Nephron (organoid): ENCODE data around the gene SMPD3.

Source experiments
- H3K27ac Mint-ChIP-seq, 3 experiments: 2 replicates each; pipeline ENCODE4 v1.8.0; 2020; ENCODE audit warnings: mixed read lengths in 3 of 3, mild to moderate bottlenecking in 2 of 3, moderate library complexity in 1 of 3
- H3K27me3 Mint-ChIP-seq: 2 replicates; pipeline ENCODE4 v1.8.0; 2021; ENCODE audit warnings: low read depth, mild to moderate bottlenecking, moderate library complexity, mixed read lengths
- H3K36me3 Mint-ChIP-seq: 2 replicates; pipeline ENCODE4 v1.8.0; 2020; ENCODE audit warnings: low read depth, mixed read lengths
- H3K4me1 Mint-ChIP-seq: 2 replicates; pipeline ENCODE4 v1.8.0; 2020; ENCODE audit warnings: mixed read lengths
- H3K4me3 Mint-ChIP-seq, 3 experiments: 2 replicates each; pipeline ENCODE4 v1.8.0; 2020; ENCODE audit warnings: mild to moderate bottlenecking in 3 of 3, mixed read lengths in 3 of 3, moderate library complexity in 2 of 3
- H3K9me3 Mint-ChIP-seq: 2 replicates; pipeline ENCODE4 v1.8.0; 2020; ENCODE audit warnings: mixed read lengths
- TF ChIP-seq, protein P1 (sequence below), 3 experiments: fragments of 200-600 bp; sonication (generic); IDR thresholded peaks; one replicate each; pipeline ENCODE4 v1.5.0; 2021; ENCODE audit warnings: antibody characterized with exemption in 3 of 3; ENCODE audit not compliant: unreplicated experiment in 3 of 3

Gene SMPD3

DNA sequence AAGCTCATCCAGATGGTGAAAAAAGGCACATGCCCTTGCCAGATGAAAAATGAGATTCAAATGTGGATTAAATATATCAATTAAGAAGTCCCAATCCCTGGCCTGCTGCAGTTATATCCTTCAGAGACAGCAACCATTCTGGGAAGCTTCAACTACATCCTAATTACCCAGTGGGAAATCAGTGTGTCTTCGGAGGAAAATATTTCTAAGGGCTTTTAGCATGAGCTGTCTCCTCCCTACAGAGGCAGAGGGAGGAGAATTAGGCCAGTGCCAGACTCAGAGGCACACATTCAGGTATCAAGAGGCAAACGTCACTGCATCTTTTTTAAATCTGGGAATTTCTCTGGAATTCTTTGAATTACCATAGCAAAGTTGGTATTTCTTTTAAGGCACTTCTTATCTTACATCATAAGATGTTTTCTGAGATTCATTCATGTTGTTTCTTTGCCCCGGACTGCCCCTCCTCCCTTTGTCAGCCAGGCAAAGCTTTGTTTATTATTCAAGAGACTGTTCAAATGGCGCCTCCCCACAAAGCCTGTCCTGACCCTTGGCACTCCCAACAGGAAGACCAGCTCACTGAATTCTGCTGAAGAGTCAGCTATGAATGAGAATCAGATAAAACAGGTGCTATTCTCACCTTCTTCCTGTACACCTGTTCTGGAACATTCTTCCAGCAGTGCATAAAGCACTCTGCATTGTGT is 38.3 kb upstream of the SMPD3 start:
- peak overlapping the region in 2 of 3 experiments; percentile 4 to 6 for H3K27ac Mint-ChIP-seq
- H3K4me1 Mint-ChIP-seq, result peaks cover 18% of the 10 kb centered on the region
- peaks cover 8% of the 10 kb centered on the region for H3K27me3 Mint-ChIP-seq
- H3K4me3 Mint-ChIP-seq, result no peak overlapping the region
- no peaks in the 10 kb centered on the region for H3K36me3 Mint-ChIP-seq
- H3K9me3 Mint-ChIP-seq, result peaks cover 4% of the 10 kb centered on the region
- TF ChIP-seq, protein P1, sequence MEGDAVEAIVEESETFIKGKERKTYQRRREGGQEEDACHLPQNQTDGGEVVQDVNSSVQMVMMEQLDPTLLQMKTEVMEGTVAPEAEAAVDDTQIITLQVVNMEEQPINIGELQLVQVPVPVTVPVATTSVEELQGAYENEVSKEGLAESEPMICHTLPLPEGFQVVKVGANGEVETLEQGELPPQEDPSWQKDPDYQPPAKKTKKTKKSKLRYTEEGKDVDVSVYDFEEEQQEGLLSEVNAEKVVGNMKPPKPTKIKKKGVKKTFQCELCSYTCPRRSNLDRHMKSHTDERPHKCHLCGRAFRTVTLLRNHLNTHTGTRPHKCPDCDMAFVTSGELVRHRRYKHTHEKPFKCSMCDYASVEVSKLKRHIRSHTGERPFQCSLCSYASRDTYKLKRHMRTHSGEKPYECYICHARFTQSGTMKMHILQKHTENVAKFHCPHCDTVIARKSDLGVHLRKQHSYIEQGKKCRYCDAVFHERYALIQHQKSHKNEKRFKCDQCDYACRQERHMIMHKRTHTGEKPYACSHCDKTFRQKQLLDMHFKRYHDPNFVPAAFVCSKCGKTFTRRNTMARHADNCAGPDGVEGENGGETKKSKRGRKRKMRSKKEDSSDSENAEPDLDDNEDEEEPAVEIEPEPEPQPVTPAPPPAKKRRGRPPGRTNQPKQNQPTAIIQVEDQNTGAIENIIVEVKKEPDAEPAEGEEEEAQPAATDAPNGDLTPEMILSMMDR (IDR thresholded peaks at IDR 0.05; ENCODE audit: unreplicated experiment in 3 of 3), result no peak

- TF ChIP-seq, protein P1 (IDR thresholded peaks at IDR 0.05; ENCODE audit: unreplicated experiment in 3 of 3), result no peak
- Mint-ChIP-seq H3K27ac (no peak overlapping the region), H3K4me3 (no peak overlapping the region), H3K4me1 (peaks cover 2% of the 10 kb centered on the region), H3K9me3 (peaks cover 9% of the 10 kb centered on the region), H3K27me3 (peaks cover 12% of the 10 kb centered on the region), H3K36me3 (no peaks in the 10 kb centered on the region)
Measured at GRCh38 chr16:68481636-68482035, 33.3 kb upstream of the SMPD3 start.

GRCh38 chr16:68480084-68480995 is 32.0 kb upstream of the SMPD3 start:
- H3K27ac Mint-ChIP-seq, result no peak overlapping the region
- peaks cover 9% of the 10 kb centered on the region for H3K9me3 Mint-ChIP-seq
- peaks cover 12% of the 10 kb centered on the region for H3K27me3 Mint-ChIP-seq
- no peak overlapping the region for H3K4me3 Mint-ChIP-seq
- H3K36me3 Mint-ChIP-seq, result no peaks in the 10 kb centered on the region
- TF ChIP-seq, protein P1 (IDR thresholded peaks at IDR 0.05; ENCODE audit: unreplicated experiment in 3 of 3), result no peak
- no peaks in the 10 kb centered on the region for H3K4me1 Mint-ChIP-seq

GRCh38 chr16:68479271-68479670 is 31.0 kb upstream of the SMPD3 start:
- Mint-ChIP-seq H3K4me1 (no peaks in the 10 kb centered on the region), H3K9me3 (peaks cover 9% of the 10 kb centered on the region), H3K36me3 (no peaks in the 10 kb centered on the region), H3K4me3 (no peak overlapping the region), H3K27ac (no peak overlapping the region), H3K27me3 (peaks cover 12% of the 10 kb centered on the region)
- TF ChIP-seq, protein P1 (IDR thresholded peaks at IDR 0.05; ENCODE audit: unreplicated experiment in 3 of 3), result no peak

- Mint-ChIP-seq H3K4me1 (no peaks in the 10 kb centered on the region), H3K9me3 (peaks cover 9% of the 10 kb centered on the region), H3K27me3 (peaks cover 12% of the 10 kb centered on the region), H3K4me3 (no peak overlapping the region), H3K36me3 (no peaks in the 10 kb centered on the region), H3K27ac (no peak overlapping the region)
- TF ChIP-seq, protein P1 (IDR thresholded peaks at IDR 0.05; ENCODE audit: unreplicated experiment in 3 of 3), result no peak
Measured at GRCh38 chr16:68478526-68479250, 30.4 kb upstream of the SMPD3 start.
